Measurements from ENCODE around the gene TST. TPM values are rescaled to one million over a fixed set of nuclear protein-coding genes. Genes with fewer than 3 reads are reported as not detected.

TST gene
- total RNA-seq, 1 experiment from 2014 or later, result 52.2 TPM

DNA sequence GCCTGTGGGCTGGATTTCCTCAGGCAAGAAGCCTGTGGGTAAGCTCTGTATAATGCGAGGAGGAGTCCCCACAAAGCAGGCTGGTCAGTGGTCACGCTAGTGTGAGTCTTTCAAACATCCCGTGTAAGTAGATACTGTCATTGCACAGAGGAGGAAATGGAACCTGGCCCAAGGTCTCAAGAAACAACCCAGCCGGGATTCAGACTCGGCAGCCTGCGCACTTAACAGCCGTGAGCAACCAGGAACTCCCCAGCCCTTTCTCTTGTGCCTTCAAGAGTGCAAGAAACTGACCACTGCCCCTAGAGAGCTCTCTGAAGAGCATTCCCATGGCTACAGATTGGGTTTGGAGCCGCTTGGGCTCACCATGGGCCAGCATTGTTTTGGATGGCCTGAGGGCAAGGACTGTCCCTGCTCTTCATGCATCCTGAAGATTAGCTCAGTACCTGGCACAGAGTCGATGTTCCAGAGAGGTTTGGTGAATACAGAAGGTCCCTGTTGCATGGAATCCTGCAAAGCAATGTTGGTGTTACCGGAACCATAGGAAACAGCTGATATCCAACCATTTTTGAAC is 6.3 kb upstream of the TST start:
- Mint-ChIP-seq H3K36me3 (ENCODE audit: insufficient read depth, unreplicated experiment) (peaks cover 59% of the 10 kb centered on the region), H3K27ac (ENCODE audit: unreplicated experiment) (no peak overlapping the region), H3K27me3 (ENCODE audit: unreplicated experiment) (no peaks in the 10 kb centered on the region), H3K9me3 (ENCODE audit: low read depth, unreplicated experiment) (no peaks in the 10 kb centered on the region), H3K4me1 (ENCODE audit: low read depth, unreplicated experiment) (peaks cover 27% of the 10 kb centered on the region), H3K4me3 (ENCODE audit: low read depth, unreplicated experiment) (no peak overlapping the region)
- CTCF ChIA-PET, result interaction anchor here (0.5 kb wide), 1 partner anchor 19 kb away, joined by 3 read pairs; no protein-coding TSS in a partner anchor
- TF ChIP-seq, protein P1, sequence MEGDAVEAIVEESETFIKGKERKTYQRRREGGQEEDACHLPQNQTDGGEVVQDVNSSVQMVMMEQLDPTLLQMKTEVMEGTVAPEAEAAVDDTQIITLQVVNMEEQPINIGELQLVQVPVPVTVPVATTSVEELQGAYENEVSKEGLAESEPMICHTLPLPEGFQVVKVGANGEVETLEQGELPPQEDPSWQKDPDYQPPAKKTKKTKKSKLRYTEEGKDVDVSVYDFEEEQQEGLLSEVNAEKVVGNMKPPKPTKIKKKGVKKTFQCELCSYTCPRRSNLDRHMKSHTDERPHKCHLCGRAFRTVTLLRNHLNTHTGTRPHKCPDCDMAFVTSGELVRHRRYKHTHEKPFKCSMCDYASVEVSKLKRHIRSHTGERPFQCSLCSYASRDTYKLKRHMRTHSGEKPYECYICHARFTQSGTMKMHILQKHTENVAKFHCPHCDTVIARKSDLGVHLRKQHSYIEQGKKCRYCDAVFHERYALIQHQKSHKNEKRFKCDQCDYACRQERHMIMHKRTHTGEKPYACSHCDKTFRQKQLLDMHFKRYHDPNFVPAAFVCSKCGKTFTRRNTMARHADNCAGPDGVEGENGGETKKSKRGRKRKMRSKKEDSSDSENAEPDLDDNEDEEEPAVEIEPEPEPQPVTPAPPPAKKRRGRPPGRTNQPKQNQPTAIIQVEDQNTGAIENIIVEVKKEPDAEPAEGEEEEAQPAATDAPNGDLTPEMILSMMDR (IDR thresholded peaks at IDR 0.05; ENCODE audit: unreplicated experiment), result no peak
- BruUV-seq (replicated peaks), result no TSS peak
- intact Hi-C loops (cut with micrococcal nuclease; ENCODE audit: unreplicated experiment), result no loop called here
- no peak for DNase-seq

DNA sequence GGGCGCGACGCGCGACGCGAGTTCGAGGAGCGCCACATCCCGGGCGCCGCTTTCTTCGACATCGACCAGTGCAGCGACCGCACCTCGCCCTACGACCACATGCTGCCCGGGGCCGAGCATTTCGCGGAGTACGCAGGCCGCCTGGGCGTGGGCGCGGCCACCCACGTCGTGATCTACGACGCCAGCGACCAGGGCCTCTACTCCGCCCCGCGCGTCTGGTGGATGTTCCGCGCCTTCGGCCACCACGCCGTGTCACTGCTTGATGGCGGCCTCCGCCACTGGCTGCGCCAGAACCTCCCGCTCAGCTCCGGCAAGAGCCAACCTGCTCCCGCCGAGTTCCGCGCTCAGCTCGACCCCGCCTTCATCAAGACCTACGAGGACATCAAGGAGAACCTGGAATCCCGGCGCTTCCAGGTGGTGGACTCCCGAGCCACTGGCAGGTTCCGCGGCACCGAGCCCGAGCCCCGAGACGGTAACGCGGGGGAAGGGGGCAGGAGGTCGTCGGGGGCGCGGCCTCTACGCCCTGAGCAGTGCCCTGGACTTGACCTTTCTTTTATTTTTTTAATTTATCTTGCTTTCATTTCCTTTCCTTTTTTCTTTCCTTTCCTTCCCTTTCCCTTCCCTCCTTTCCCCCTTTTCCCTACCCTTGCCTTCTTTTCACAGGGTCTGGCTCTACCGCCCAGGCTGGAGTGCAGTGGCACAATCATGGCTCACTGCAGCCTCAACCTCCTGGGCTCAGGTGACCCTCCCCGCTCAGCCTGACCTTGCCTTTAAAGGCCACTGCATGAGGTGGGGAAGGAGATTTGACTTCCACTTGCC is 5.3 kb upstream of the TST start:
- intact Hi-C loops (cut with micrococcal nuclease; ENCODE audit: unreplicated experiment), result no loop called here

DNA sequence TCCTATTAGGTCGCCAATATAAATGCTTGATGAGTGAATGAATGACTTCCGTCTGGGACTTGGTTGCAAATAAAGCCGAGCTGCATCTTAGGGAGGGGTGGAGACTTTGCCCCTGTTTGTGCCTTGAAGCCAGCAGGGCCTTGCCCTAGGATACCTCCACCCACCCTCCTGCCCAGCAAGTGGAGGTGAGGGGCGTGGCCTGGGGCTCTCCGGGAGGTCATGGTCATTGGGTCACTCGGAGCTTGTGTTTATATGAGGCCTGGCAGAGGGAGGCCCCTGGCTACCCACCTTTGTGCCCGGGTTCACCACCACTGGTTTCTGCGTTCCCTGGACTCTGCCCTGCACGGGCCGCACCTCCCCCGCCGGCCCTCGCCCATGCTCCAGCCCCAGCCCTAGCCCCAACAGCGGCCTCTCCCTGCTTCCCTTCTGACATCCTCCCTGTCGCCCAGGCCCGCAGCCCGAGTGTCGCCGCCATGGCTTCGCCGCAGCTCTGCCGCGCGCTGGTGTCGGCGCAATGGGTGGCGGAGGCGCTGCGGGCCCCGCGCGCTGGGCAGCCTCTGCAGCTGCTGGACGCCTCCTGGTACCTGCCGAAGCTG is 4.6 kb upstream of the TST start:
- no peak for DNase-seq
- Mint-ChIP-seq H3K36me3 (ENCODE audit: insufficient read depth, unreplicated experiment) (peaks cover 67% of the 10 kb centered on the region), H3K4me1 (ENCODE audit: low read depth, unreplicated experiment) (peaks cover 24% of the 10 kb centered on the region), H3K27ac (ENCODE audit: unreplicated experiment) (no peak overlapping the region), H3K9me3 (ENCODE audit: low read depth, unreplicated experiment) (no peaks in the 10 kb centered on the region), H3K27me3 (ENCODE audit: unreplicated experiment) (no peaks in the 10 kb centered on the region), H3K4me3 (ENCODE audit: low read depth, unreplicated experiment) (no peak overlapping the region)
- TF ChIP-seq, protein P1 (IDR thresholded peaks at IDR 0.05; ENCODE audit: unreplicated experiment), result no peak
- BruUV-seq (replicated peaks), result no TSS peak
- intact Hi-C loops (cut with micrococcal nuclease; ENCODE audit: unreplicated experiment), result no loop called here
- CTCF ChIA-PET, result no interaction called here

More for the DNA sequence above, 5.3 kb upstream of the TST start:
- no peak for DNase-seq
- no TSS peak for BruUV-seq (replicated peaks)
- Mint-ChIP-seq H3K27me3 (ENCODE audit: unreplicated experiment) (no peaks in the 10 kb centered on the region), H3K27ac (ENCODE audit: unreplicated experiment) (peak overlapping the region; percentile 29), H3K4me3 (ENCODE audit: low read depth, unreplicated experiment) (no peak overlapping the region), H3K9me3 (ENCODE audit: low read depth, unreplicated experiment) (no peaks in the 10 kb centered on the region), H3K4me1 (ENCODE audit: low read depth, unreplicated experiment) (peaks cover 24% of the 10 kb centered on the region), H3K36me3 (ENCODE audit: insufficient read depth, unreplicated experiment) (peaks cover 61% of the 10 kb centered on the region)
- TF ChIP-seq, protein P1 (IDR thresholded peaks at IDR 0.05; ENCODE audit: unreplicated experiment), result no peak
- CTCF ChIA-PET, result no interaction called here

DNA sequence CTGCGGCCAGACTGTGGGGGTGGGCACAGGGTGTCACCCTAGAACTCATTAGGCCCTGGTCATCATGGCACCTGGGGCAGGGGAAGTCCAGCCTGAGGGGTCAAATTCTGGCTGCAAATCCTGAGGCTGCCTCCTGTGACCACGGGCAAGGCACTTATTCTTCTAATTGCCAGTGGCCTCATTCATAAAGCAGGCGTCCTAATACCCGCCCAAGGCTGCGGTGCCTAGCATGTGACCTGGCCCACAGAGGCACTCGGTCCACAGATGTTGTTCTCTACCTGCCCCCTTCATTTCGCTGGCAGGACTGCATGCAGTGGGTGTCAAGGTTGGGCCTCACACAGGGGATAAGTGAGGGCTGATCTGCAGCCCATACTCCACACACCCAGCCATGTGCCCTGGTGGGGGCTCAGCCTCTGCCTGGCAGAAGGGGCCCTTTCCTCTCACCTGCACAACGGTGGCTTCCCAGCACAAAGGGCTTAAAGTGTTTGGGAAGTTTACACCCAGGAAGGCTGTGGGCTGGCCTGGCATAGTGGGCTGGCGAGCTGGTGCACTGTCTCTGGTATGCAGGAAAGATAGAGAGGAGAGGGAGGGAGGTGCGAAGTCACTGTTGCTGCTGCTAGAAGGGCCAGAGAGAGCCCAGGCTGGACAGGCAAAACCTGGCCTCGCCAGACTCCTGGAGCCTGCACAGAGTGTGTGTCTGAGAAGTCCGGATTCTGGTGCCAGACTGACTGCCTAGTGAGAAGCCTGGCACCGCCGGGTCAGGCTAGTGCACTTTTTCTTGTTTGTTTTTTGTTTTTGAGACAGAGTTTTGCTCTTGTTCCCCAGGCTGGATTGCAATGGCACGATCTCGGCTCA is 3.5 kb upstream of the TST start:
- peaks cover 26% of the 10 kb centered on the region for H3K4me1 Mint-ChIP-seq (ENCODE audit: low read depth, unreplicated experiment)
- CTCF ChIA-PET, result interaction anchor here (0.6 to 2.7 kb wide), 4 partner anchors 8 to 29 kb away, joined by 3 to 12 read pairs (median 4); no protein-coding TSS in a partner anchor
- no peak for DNase-seq
- H3K9me3 Mint-ChIP-seq (ENCODE audit: low read depth, unreplicated experiment), result no peaks in the 10 kb centered on the region
- intact Hi-C loops (cut with micrococcal nuclease; ENCODE audit: unreplicated experiment), result no loop called here
- peak overlapping the region; percentile 50 for H3K27ac Mint-ChIP-seq (ENCODE audit: unreplicated experiment)
- H3K27me3 Mint-ChIP-seq (ENCODE audit: unreplicated experiment), result no peaks in the 10 kb centered on the region
- BruUV-seq (replicated peaks), result no TSS peak
- TF ChIP-seq, protein P1 (IDR thresholded peaks at IDR 0.05; ENCODE audit: unreplicated experiment), result no peak
- H3K4me3 Mint-ChIP-seq (ENCODE audit: low read depth, unreplicated experiment), result peak overlapping the region; percentile 49
- H3K36me3 Mint-ChIP-seq (ENCODE audit: insufficient read depth, unreplicated experiment), result peaks cover 74% of the 10 kb centered on the region

Data from Calu3 (cell line).